GM10266 (cell line): ENCODE measurements around the gene LGALS7B.
"Not testable (repeated sequence)": the region's sequence is repeated elsewhere in the genome, so short reads cannot be mapped to it uniquely, and the experiment has no call there.

Experiments used
- DNase-seq: peaks from one replicate; pipeline ENCODE4 v3.0.0; 2012; ENCODE audit errors: extremely low spot score
- CTCF ChIP-seq: IDR thresholded peaks from 2 replicates; pipeline ENCODE4 v1.5.1; 2012; ENCODE audit warnings: mild to moderate bottlenecking, low read depth; ENCODE audit not compliant: control insufficient read depth, insufficient read depth; ENCODE audit errors: missing control alignments

Gene LGALS7B

GRCh38 chr19:38774181-38774950, 14.6 kb upstream of the LGALS7B start:
- DNase-seq = no peak
- no peak for TF ChIP-seq CTCF

- no peak for TF ChIP-seq CTCF
- DNase-seq = no peak
These were observed 10.3 kb upstream of the LGALS7B start for GRCh38 chr19:38778733-38779132.

- TF ChIP-seq CTCF = no peak
These were observed 8.6 kb upstream of the LGALS7B start for GRCh38 chr19:38780443-38780842.

GRCh38 chr19:38781058-38781457, 7.9 kb upstream of the LGALS7B start:
- DNase-seq = no peak
- TF ChIP-seq CTCF = no peak

More at GRCh38 chr19:38780443-38780842, 8.6 kb upstream of the LGALS7B start:
- DNase-seq = no peak

- DNase-seq = not testable (repeated sequence)
These were observed 6.8 kb upstream of the LGALS7B start for GRCh38 chr19:38782212-38782611.

- TF ChIP-seq CTCF = no peak
- no peak for DNase-seq
These were observed 4.8 kb upstream of the LGALS7B start for GRCh38 chr19:38784224-38784623.

- no peak for DNase-seq
- TF ChIP-seq CTCF = no peak
These were observed 3.8 kb upstream of the LGALS7B start for GRCh38 chr19:38785187-38785699.

GRCh38 chr19:38786061-38786460, 2.9 kb upstream of the LGALS7B start:
- DNase-seq = not testable (repeated sequence)
